Measurements from ENCODE around the gene ST6GALNAC3.

The ST6GALNAC3 gene

DNA sequence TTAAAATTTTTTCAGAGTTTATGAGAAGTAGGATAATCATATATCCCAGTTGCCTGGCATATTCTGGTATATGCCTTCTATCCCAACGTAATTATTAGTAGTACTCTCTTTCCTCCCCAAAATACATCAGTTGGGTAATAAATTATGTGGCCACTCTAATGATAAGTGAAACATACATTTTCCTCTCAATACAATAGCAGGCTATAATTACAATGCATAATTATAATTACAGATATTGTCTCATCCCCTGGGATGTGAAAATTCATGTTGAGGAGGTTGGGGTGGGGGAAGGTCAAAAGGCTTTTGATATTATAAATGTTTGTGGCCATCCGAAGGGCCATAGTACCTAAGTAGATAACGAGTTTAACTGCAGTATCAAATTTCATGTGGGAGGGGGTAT is 277.1 kb downstream of the ST6GALNAC3 start:
- DNase-seq (ENCODE audit: low spot score), result no peak

DNA sequence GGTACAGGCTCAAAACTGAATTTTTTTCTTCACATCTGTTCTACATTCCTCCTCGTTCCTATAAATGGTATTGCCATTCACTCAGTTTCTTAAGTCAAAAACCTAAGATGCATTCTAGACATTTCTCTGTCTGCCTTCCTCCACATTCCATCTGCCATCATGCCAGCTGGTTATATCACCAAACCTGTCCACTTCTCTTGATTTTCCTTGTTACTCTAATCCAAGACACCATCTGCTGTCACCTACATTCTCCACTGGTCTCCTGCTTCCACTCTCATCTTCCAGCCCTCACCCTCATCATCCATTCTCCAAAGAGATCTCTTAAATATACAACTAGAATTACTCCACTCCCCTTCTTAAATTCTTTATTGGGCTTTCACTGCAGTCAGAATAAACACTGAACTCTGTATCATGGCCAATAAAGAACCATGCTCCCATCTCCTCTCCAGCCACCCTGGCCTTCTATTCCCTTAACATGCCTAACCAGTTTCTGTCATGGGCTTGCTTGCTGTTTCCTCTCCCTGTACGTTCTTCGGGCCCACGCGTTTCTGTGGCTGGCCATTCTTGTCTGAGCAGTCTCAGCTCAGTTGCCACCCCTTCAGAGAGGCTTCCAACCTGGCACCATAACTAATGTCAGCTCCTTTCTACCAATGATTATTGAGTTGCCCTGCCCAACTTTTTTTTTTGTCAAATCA is 278.3 kb downstream of the ST6GALNAC3 start:
- DNase-seq (ENCODE audit: low spot score), result no peak

DNA sequence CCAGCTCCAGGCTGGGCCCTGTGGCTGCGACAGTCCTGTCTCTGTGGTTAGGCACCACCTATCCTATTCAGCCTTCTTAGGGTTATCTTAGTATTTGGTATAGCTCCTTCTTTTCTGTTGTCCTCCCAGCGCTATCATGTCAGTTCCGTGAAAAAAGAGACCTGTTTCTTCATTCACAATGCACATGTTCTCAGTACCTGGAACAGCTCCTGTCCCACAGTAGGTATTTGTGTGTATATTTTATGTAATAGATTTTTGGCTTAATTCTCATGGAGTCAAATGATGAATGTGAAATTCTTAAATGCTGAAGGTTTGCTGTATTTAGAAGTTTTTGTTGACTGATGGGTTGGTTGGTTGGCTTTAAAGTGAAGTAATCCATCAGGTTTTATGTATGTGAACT is 279.7 kb downstream of the ST6GALNAC3 start:
- DNase-seq (ENCODE audit: low spot score), result no peak

DNA sequence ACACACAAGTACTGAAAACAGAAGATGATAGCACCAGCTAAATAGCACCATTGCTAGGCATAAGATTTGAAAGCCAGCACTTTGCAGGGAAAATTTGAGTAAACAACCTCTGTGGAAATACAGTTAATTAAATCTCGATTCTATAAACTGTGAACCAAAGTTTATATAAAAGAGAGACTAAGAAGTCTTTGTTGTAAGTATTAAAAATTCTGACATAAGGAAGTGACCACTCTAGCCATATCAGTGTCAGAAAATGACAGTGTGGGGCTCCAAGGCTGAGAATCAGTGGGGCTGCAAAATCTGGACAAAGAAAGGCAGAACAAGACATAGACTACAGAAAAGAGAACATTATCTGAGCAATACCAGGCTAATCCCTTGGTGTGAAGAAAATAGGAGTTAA is 292.2 kb downstream of the ST6GALNAC3 start:
- DNase-seq (ENCODE audit: low spot score), result no peak

- DNase-seq (ENCODE audit: low spot score), result no peak
Observed at GRCh38 chr1:76371941-76372340, 297.4 kb downstream of the ST6GALNAC3 start.

DNA sequence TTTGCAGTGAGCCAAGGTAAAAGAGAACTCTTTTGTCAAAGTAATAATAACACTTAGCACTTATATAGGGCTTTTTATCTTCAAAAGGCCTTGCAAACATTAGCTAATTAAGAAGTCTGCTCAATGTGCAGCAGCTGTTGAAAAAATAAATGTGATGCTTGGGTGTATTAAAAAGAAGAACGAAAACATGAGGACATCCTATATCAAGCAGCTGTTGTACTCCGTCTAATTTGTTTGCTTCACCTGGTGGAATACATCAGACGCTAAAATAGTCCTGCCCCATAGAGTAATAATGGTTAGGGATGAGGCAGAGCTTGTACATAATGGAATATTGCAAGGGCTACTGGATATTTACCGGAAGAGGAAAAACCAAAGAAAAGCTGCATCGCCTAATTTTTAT is 299.5 kb downstream of the ST6GALNAC3 start:
- no peak for DNase-seq (ENCODE audit: low spot score)

DNA sequence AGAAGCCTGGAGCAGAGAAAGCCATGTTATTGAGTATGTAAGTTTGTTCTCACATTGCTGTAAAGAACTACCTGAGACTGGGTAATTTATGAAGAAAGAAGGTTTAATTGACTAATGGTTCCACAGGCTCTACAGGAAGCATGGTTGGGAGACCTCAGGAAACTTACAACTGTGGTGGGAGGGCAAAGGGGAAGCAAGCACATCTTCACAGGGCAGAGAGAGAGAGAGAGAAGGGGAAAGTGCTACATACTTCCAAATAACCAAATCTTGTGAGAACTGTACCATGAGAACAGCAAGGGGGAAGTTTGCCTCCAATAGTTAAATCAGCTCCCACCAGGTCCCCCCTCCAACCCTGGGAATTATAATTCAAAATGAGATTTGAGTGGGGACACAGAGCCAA is 302.7 kb downstream of the ST6GALNAC3 start:
- DNase-seq (ENCODE audit: low spot score), result no peak

DNA sequence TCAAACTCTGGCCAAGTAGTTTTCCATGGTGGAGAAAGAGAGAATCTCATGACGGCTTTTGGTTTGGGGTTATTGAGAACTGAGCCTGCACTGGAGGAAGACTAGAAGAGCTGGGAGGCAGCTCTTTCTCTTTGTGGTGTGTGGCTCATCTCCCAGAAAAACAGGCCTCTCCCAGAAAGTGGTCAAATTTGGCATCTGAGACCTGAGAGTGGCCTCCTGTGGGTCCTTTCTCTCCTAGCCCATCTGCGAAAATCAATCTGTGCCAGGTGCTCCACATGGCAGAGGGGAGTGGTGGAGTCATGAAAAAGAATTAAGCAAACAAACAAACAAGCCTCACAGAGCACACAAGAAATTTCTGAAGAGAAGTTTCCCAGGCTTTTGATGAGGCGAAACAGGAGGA is 305.0 kb downstream of the ST6GALNAC3 start:
- DNase-seq (ENCODE audit: low spot score), result no peak

GRCh38 chr1:76381450-76382097 is 307.0 kb downstream of the ST6GALNAC3 start:
- no peak for DNase-seq (ENCODE audit: low spot score)

- no peak for DNase-seq (ENCODE audit: low spot score)
Observed at GRCh38 chr1:76388261-76388660, 313.7 kb downstream of the ST6GALNAC3 start.

DNA sequence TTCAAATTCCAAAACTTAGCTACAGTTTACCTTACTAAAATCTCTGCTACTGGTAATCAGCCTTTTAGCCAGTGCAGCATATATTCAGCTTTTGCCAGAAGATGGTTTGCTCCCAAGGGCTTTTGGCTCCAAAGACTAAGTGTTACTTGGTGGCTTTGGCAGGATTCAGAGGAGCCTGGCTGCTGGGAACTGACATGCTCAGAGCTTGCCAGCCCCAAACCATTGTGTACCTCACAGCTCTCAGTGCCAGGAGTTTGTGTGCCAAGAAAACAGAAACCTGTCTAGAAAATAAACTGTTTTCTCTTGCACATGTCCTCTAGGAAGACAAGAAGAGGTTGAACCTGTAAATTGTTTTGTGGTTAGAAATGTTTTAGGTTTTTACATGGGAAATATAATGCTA is 315.9 kb downstream of the ST6GALNAC3 start:
- DNase-seq (ENCODE audit: low spot score), result no peak

GRCh38 chr1:76395059-76395458 is 320.5 kb downstream of the ST6GALNAC3 start:
- DNase-seq (ENCODE audit: low spot score), result no peak

- no peak for DNase-seq (ENCODE audit: low spot score)
Observed at GRCh38 chr1:76402128-76402527, 327.6 kb downstream of the ST6GALNAC3 start.

DNA sequence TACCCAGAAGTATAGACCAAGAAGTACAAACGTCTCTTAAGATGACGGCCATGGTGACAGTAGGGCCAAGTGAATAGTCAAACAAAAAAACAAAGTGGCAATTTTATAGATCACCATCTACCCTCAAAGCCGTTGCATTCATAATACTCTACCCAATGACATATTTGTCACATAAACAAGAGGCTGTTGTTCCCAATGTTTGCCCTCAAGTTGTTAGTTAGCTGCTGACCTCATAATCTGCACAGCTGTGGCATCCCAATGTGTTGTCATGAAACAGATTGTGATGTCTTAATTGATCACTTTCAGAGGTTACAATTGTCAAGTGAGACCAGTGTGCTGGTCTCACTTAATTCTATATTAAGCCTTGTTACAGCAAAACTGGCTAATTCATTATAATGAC is 333.8 kb downstream of the ST6GALNAC3 start:
- no peak for DNase-seq (ENCODE audit: low spot score)

- no peak for DNase-seq (ENCODE audit: low spot score)
Observed at GRCh38 chr1:76410499-76410898, 336.0 kb downstream of the ST6GALNAC3 start.

GRCh38 chr1:76418531-76418930 is 344.0 kb downstream of the ST6GALNAC3 start:
- DNase-seq (ENCODE audit: low spot score), result no peak

- DNase-seq (ENCODE audit: low spot score), result no peak
Observed at GRCh38 chr1:76419603-76420002, 345.1 kb downstream of the ST6GALNAC3 start.

DNA sequence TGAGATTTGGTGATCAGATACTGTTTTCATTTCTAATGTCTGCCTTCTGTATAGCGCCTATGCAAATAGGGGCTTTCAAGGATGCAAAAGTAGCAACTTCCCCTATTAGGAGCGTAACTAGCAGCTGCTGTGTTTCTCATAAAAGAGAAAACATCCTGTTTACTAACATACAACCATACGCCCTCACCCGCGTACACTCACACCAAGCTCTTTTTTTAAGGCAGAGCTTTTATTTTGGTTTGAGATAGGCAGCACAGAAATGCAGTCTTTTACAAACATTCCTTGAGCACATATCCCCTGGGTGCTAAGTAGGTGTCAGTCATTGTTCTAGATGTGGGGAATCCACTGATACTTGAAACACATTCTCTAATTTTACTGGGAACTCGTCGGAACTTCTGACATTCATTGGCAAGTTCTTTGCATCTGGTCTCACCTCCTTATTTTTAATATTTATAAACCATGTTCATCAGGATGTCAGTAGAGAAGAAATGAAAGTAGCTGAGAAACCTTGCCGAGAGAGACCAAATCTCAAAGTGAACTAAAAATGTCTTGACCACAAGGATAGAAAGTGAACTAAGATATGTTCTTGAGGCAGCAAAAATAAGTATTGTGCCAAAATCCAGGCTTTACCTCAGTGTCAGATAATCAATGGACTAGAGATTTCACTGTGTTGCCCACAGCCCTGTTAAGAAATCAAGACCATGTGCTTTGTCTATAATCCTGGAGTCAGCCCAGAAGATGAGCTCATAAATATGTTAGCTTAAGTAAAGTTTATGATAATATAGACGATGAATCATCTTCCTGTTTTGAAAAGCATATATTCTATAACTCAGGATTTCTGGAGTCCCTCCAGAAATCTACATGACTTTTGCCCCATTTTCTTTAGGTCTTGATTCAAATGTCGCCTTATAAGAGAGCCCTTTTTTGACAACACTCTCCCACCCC is 350.9 kb downstream of the ST6GALNAC3 start:
- no peak for DNase-seq (ENCODE audit: low spot score)

DNA sequence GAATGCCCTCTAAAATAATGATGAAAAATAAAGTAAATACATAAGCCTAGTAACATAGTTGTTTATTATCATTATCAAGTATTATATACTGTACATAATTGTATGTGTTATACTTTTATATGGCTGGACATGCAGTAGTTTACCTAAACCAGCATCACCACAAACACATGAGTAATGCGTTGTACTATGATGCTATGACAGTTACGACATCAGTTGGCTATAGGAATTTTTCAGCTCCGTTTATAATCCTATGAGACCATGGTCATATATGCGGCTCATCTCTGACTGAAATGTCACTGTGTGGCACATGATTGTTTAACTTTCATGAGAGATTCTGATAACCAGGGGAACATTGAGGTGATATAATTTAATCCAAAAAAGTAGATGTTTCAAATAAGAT is 352.1 kb downstream of the ST6GALNAC3 start:
- no peak for DNase-seq (ENCODE audit: low spot score)

- DNase-seq (ENCODE audit: low spot score), result no peak
Observed at GRCh38 chr1:76428028-76428427, 353.5 kb downstream of the ST6GALNAC3 start.

DNA sequence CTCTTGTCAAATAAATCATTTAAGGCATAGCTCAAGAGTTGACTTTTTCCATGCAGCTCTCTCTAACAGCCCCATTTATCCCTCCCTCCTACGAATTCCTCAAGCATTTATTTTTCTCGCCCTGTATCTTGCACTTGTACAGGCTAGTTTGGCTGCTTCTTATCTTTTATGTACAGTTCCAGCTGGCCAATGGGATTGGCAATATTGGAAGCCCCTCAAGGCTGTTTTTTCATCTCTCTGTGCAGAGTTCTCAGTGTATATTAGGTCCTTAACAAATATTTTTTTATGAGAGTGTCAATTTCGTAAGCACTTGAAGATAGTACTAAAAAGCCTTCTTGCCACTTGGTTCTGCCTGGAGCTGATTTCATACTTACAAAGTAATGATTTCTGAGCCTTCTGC is 356.0 kb downstream of the ST6GALNAC3 start:
- no peak for DNase-seq (ENCODE audit: low spot score)

DNA sequence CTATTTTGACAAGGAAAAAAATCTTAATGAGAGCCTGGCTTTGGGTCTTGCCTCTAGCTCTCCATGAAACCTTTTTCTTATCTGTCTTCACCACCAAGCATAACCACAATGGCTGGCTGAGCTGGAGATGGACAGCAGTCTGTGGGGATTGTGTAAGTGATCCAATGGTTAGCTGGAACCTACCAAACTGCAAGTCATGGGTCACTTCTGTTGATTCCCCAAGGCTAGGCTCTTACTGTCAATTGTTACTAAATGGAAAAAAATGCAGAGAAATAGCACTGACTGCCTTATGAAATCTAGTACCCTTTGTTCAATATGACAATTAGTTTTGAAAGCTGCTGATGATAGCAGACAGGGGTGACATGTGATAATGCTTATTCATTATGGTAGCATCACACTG is 359.0 kb downstream of the ST6GALNAC3 start:
- DNase-seq (ENCODE audit: low spot score), result no peak

DNA sequence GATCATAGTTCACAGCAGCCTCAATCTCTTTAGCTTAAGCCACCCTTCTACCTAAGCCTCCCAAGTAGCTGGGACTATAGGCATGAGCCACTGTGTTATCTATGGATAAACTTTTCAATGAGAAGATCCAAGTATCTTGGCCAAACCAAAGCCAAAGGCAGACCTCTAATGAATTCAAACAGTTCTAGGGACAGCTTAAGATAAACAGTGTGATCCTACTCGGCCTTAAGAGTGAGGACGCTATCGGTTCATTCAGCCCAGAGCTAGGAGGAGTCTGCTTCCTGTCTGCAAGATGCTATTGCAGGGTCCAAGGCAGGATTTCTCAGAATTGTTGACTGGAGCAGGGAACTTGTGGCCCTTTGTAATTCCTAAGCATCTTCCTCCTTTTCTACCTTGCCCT is 368.7 kb downstream of the ST6GALNAC3 start:
- no peak for DNase-seq (ENCODE audit: low spot score)
